NCI-H69 (cell line): ENCODE results near the gene RANBP17.
A peak's percentile ranks its signal among the peaks of the same experiment; 100 is the strongest.

Experiments
- DNase-seq: peaks from one replicate; lab custom pipeline; 2025; lab: John Stamatoyannopoulos, UW

Gene RANBP17

DNA sequence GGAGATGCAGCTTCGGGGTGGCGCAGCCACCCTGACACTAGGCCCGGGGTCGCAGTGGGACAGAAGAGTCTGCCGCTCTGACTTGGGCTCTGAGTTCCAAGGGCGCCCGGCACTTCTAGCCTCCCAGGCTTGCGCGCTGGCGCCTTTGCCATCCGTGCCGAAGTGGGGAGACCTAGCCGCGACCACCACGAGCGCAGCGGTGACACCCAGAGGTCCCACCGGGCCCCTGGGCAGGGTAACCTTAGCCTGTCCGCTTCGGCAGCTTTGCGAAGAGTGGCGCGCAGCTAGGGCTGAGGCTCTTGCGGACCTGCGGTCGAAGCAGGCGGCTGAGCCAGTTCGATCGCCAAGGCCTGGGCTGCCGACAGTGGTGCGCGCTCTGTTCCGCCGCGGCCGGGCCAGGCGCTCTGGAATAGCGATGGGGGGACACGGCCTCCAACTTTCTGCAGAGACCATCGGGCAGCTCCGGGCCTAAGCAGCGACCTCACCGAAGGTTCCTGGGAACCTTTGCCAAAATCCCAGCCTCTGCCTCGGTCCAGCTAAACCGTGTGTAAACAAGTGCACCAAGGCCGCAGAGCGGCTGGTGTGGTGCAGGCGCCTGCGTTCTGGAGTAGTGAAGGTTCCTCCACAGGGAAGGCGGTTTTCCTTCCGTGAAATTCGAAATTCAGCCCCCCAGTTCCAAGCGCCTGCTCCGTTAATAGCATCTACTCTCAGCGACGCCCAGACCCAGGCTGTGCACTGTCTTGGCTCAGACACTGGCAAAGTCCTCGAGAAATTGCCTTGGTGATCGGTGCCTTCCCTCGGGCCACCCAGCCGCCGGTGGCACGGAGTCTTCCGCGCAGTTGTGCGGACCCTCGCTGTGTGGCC, 454.7 kb downstream of the RANBP17 start:
- DNase-seq = no peak

DNA sequence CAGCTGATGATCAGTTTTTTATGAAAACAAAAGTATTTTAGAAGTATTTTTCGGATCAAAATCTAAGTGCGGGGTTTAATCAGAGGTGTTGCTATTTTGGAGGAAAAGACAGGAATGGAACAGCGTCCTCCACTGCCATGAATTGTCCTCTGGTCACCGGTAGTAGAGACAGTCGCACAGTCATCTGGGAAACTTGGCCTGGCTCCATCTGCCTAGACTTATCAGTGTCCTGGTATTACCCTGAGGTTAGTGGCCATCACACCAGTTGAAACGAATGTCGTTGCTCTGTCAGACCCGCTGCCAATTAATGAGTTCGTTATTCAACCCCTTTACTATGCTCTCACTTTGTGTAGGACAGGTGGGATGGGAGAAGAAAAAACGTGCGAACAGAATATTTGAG, 455.4 kb downstream of the RANBP17 start:
- no peak for DNase-seq

DNA sequence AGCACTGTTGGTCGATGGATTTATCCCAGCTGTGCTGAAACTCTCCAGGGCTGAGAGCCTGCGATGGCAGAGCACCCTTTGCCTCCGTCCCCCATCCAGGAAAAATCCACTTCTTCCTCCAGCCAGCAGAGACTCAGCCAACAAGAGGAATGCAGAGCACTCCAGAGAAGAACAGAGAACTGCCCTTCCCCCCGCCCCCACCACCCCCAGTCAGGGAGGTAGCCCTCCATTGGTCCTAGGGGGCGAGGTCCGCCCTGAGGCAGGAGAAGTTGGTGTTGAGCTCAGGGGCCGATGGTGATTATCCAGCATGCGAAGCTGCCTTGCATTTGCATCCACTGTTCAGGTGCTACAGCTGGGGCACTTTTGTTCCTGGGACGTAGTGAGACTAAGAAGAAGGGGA, 456.2 kb downstream of the RANBP17 start:
- DNase-seq = no peak

DNA sequence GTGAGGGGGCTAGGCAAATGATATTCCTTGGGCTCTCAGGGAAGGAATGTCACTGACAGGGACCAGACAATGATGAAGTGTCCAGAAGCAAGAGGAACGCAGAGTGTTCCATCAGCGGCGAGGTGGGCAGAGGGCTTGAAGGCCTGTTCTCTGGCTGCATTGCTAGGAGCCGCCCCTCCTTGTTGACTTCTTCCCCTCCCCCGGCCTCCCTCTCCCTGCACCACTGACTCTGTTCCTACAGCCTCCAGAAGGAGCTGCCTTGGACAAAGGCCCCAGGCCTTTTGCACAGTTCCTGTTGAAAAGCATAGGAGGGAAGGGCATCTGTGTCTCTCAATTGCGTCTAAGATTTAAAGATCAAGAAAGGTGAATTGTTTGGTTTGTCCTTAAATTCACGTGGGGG, 459.6 kb downstream of the RANBP17 start:
- no peak for DNase-seq

DNA sequence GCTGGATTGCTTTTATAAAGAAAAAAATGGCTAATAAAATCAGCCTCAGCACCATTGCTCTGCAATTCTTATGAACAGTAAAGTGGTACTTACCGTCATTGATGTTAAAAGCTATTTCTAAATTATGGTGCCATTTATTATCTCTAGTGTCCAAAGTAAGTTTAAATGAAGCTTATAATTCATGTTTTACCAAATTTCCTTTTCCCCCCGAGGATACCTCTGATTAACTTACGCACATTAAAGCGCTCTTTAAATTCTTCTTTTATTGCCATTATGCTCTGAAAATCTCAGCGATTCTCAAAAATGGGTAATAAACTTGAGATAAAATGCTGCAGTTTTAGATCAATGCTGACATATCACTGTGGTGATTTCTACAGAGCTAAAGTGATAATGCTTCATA, 460.7 kb downstream of the RANBP17 start:
- no peak for DNase-seq

DNA sequence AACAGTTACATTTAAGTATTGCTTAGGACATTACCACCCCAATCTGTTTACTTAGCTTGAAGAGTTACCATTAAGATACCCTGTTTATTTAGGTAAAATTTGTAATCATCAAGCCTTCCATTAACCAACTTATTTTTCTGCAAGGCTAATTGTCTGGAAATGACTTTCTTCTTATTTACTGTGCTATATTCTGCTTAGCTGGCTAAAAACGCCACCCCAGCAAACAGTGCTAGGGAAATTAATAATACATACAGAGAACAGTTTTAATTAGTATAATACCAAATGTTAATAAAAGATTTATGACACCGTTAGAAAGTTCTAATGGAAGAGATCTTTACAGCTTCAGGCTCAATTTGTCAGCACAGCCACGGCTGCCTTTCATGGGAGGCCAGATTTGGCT, 461.2 kb downstream of the RANBP17 start:
- DNase-seq = no peak

DNA sequence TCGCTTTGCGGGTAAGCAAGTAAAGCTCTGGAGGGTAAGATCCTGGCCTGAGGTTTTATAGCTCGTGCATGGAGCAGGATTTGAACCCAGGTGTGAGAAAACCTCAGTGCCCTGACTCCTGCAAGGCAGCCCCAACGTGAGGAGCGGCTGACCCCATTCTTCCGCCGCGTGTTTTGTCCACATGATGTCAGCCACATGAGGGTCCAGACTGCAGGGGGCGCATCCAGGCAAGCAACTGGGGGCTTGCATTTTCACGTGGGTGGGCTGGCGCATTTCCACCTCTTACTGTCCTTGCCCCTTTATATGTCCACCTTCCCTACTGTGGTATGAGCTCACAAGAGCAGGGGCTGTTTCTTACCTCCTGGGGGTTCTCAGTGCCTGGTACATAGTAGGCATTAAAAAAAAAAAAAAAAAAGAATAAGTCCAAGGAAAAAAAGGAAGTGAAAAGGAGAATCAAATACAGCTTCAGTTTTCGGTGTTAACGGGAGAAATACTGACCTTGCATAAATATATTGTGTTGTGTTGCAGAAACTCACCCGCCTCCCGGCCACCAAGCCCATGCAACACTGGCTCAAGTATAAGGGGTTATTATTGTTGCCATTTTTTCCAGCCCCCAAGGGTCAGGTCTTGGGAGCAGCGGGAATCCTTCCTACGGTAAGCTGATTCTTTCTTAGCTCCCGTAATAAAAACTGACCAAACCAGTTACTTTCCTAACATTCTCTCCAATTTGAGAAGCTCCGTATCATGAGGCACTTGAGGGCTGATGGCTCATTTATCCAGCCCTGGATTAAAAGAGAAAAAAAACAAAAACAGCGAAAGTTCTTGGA, 462.2 kb downstream of the RANBP17 start:
- no peak for DNase-seq

DNA sequence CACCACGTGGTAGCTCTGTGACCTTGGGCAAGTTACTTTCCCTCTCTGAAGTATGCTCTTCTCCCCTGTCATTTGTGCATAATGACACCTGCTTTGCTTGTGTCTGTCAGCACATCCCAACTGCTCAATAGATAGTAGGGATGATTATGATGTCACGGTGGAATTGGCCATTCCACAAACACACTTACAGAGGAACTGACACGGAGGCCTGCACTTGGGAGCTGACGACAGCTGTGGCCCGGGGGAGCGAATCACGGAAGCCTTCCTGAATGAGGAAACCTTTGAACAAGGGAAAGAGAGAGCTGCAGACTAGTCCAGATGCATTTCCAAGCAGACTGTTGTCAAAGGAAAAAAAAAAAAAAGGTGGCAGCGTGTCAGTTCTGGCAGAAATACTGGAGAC, 468.2 kb downstream of the RANBP17 start:
- no peak for DNase-seq

DNA sequence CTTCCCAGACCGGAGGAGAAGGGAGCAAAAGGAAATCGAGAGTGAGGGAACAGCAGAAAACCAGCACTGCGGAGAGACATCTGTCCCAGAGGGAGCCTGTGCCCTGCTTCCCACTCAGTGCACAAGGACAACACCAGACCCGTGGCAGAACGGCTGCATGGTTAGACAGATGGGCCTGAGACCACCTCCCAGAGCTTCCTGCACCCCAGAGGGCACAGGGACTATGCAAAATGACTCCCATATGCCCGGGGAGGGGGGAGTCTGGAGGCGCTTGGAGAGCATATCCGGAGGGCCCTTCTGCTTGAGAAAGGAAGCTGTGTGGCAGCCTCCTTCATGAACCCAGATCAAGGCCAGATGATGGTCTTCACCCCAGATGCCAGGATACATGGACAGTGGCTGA, 473.8 kb downstream of the RANBP17 start:
- peak; percentile 46 for DNase-seq

DNA sequence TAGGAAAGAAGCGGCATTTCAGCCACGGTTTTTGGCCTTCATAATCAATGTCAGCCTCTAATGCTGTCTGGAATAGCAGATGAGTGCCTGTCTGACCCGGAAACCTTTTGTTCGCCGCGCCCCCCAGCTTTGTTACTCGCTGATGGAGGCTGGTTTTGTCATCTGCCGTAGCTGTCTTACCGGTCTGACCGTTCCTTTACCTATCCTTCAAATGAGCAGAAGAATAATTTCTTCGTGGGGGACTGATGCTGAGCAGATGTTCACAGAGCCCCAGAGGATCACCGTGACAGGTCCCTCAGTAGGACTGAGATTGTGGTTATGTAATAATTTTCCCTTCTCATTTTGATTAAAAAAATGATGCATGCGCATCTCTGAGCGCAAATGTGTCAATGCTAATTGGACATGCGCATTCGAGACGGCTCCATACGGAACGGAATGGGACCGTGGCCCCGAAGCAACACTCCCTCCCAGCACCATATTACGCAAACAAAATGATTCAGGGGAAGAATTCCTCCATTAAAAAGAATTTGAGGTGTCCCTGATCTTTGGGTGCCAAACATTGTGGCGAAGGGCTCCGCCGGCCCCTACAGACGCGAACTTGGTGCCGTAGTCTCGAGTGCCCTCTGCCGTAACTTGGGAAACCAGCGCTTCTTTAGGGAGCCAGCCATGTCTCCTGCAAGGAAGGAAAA, 474.8 kb downstream of the RANBP17 start:
- DNase-seq = peak; percentile 88

DNA sequence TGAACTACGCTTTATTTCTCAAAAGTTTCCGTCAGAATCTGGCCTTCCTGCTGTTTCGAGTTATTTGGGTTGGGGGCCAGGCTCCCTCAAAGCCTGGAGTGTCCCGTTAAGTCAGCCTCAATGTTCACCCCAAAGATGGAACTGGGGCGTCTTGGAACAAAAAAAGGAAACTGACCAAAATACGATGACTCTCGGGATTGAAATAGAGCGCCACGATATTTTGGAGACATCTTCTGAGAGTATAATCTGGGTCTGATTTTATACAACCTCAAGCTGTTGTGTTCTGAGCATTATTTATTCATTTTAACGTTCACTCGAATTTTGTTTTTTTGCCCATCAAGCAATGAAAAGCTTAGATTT, 475.4 kb downstream of the RANBP17 start:
- no peak for DNase-seq

DNA sequence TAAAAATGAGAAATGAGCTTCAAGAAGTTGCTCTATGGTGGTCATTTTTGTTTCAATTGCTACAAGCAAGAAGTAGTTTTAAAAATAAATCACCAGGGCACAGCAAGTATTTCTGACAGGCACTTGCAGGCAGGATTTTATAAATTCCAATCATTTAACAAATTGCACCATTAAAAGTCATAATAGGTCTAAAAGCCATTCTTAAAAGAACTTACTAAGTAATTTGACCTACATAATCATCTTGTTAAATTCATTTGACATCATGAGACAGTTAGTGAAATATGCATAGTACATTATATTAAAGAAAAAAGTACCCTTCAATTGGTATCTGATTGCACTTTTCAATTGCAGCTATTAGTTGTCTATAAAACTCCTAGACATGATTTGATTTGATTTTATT, 478.2 kb downstream of the RANBP17 start:
- DNase-seq = no peak

DNA sequence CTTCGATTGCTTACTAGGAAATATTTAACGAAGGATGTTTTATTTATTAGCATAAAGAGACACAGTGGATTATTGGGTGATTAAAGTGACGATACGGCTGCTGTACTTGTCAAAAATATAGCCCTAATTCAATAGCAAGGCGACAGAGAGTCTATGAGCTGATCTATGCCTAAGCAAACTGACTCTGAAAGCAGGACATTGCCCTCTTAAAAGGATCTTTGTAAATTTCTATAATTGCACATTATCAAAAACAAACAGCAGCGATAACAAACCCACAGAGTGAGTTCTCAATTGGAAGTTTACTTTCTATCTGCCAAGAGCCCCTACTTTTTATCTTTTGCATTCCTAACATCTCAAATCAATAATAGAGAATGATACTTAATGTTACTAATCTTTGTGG, 478.7 kb downstream of the RANBP17 start:
- peak; percentile 45 for DNase-seq

DNA sequence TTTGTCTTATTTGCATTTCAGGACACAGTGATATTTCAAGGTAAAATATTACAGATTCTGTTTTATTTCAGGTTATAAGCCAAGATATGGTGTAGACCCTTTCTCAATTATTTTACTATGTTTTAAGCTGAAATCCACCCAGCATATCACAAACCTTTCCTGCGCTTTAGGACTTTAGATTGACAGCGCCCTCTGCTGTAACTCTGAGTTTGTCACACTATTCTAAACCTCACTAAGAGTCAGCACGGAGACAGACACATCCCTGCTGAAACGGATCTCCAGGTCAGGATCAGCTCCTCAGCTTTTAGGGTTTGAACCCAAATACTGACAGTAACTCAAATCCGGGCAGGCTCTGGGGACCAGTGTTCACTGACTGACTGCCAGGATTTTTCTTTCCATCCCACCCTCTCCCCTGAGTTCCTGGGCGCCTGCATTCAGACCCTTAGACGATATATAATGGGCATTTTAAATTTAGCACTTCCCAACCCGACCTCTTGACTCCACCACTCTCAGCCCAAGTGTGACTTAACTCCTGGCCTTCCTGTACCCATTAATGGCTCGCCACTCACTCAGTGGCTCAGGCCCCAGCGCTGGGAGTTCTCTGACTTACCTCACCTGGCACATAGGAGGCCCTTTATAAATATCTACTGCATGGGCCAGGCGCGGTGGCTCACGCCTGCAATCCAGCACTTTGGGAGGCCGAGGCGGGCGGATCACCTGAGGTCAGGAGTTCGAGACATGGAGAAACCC, 480.7 kb downstream of the RANBP17 start:
- peak; percentile 85 for DNase-seq

DNA sequence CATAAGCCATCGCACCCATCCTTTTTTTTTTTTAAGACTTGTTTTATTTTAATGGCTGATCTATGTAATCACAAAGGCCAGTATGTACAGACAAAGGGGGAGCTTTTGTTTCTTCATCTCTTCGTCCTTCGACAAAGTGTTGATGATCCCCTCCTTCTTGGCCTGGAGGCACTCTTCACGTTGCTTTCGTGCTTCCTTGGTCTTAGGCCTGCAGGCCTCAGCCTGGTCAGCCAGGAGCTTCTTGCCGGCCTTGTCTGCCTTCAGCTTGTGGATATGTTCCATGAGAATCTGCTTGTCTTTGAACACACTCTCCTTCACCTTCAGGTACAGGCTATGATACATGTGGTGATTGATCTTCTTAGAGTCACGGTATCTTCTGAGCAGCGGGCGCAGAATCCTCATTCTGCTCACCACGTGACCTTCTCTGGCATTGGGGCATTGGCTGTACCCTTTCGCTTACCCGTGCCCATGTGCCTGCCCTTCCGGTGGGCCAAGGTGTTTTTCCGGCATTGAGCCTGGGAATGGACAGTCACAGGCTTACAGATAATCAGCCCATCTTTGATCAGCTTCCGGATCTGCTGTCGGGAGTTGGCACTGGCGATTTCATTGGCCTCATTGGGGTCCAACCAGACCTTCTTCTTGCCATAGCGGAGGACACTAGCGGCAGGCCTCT, 483.3 kb downstream of the RANBP17 start:
- no peak for DNase-seq
